HG03097 (cell line): Measurements from ENCODE around the gene DHX15.
"Not testable (repeated sequence)": the region's sequence is repeated elsewhere in the genome, so short reads cannot be mapped to it uniquely, and the experiment has no call there.

Experiments used
- ATAC-seq: cut with Tn5 transposase; IDR thresholded peaks from one replicate; pipeline ENCODE4 v1.9.1; 2021; ENCODE audit not compliant: unreplicated experiment, low FRiP score

The DHX15 gene

DNA sequence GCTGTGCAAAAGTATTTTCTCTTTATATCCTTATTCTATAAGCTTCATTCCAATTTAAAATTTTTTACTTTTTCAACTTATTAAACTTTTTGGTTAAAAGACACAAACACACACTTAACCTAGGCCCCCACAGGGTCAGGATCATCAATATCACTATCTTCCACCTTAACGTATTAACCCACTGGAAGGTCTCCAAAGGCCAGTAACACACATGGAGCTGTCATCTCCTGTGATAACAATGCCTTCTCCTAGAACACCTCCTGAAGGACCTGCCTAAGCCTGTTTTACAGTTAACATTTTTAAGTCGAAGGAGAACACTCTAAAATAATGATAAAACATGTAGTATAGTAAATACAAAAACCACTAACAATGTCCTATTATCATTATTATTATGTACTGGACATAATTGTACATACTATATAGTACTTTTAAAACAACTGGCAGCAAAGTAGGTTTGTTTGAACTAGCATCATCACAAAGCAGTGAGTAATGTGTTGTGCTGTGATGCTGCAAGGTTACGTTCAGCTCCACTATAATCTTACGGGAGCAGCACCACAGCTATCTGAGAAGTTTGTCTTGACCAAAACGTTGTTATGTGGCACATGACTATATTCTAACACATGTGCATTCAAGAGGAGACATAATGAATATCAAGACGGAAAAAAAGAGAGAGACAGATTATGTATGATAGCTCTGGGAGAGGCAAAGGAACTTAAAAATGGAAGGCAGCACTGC, 33.7 kb downstream of the DHX15 start:
- ATAC-seq: no peak

DNA sequence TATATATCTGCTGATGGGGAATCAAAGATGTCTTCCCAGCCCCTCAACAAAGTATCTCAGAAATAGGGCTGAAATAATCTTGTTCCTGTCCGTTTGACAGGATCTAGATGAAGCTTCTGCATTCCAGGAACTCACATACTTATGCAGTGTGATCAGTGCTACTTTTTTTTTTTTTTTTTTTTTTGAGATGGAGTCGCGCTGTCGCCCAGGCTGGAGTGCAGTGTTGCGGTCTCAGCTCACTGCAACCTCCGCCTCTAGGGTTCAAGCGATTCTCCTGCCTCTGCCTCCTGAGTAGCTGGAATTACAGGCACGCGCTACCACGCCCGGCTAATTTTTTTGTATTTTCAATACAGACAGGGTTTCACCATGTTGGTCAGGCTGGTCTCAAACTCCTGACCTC, 36.4 kb downstream of the DHX15 start:
- ATAC-seq: no peak

DNA sequence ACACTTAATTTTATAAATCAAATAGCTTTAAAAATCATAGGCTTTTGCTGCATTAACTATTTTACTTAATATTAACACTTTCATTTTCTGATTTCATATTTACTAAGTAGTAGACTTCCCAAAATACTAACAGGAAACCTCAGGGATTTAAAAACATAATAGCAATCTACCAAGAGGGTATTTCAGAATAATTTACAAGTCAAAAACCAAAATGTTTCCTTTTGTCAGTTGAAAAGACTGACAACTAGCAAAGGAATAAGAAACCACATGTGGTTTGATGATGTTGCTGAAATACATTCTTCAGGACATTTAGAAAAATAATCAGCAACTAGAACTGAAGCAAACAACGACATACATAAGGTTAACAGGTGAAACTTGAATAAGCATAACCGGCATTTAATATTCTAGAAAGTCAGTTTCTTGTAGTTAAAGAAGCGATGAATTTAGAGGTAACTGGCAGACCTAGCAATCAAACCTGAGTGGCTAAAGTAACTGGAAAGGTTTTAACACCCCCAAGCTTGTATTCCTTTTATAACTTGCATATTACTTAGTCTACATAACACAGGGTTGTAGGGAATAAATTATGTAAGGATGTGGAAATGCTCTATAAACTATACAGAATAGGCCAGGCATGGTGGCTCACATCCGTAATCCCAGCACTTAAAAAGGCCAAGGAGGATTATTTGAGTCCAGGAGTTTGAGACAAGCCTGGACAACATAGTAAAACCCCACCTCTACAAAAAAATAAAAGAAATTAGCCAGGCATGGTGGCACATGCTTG, 40.0 kb downstream of the DHX15 start:
- ATAC-seq: no peak

DNA sequence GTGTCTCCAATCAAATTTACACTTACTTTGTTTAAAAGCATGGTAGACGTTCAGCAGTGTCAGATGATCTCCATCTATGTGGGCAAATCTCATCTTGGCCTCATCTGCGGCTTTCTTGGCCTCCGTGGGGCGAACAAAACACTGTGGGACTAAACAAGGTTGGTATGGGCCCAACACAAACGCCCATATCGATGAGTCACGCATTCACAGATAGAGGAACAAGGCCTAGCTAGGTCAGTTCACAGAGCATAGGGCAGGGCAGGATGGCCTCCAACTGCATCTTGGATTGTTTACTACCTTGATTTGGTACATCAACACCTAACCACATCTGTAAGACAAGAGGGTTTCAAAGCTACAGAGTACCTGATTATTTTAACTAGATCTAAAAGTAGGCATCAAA, 47.3 kb downstream of the DHX15 start:
- ATAC-seq: no peak

DNA sequence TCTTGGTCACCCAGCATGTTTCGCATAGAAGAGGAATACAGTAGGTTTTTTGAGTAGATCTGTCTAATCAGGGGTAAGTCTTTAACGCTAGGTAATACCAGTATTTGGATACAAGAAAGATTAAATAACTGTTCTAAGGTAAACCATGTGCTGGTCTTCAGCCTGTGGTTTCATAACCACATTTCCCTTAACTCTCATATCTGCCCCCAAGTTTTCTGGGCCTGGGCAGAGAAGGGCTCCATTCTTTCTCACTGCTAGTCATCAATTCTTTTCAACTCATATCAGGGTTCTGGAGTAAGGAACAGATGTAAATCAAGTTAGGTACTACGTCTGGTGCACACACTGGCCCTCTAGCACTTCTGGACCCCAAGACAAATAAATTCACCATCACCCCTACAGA, 49.0 kb downstream of the DHX15 start:
- ATAC-seq: no peak

DNA sequence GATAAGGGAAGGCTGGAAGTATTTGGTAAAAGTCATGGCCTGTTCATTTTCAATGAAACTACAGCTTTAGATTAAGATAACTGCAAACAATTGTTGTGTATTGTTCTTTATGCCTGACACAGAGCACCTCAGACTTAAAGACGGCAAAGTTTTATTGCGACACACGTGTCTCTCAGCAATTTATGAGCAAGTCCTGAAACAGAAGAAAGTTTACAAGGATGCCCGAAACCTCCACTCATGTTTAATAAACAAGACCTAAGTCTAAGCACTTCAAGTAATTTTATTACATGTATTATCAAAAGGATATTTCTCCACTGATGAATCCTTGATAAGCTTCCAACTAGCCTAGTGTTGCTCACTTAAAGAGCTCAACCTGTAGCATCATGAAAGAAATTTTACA, 51.0 kb downstream of the DHX15 start:
- no peak for ATAC-seq

DNA sequence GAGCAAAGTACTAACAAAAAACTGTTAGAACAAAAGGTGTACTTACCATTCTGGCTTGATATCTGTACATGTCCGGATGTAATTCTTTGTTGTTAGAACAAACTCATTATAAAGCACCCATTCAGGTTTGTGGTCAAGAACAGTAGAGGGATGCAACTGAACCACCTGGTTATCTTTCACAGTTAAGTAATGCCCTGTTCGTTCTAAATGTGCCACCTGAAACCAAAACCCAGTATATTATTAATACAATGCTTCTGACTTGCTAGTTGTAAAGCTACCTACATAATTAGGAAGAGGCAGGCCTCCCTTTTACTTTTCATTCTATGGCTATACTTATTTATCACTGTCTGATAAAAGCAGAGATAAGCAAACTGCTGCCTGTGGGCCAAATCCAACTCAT, 54.8 kb downstream of the DHX15 start:
- peak; percentile 93 for ATAC-seq

DNA sequence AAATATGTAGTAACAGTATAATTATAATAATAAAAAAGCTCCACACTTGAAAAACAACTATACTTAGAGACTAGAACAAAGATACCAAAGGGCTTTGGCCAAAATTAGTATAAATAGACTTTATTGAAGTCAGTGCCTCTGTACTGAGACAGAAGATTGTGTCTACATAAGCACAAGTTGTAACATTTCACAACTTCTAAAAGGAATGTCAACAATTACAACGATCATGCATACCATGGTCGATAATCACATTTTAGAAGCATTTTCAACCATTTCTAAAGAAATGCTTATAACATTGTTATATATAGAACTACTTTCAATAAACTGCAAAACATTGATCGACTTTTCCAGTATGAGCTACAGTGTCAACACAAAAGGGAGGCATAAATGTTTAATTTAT, 57.0 kb downstream of the DHX15 start:
- no peak for ATAC-seq

DNA sequence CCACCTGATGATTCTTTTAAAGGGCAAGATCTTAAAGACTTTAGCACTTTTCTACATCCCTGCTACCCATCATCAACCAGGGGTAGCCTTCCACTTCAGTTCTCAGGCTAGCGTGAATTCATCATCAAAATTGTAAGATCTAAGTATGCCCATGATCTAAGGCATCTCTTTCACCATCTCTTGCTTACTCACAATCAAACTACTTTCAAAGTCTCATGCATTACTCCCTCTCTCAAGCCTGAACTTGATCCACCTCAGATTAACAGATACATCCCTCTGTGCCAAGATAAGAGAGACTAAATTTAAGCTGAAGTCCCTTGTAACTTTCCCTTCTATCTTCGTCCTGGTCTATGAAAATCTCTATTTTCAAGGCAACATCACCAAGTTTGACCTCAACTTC, 62.8 kb downstream of the DHX15 start:
- no peak for ATAC-seq

DNA sequence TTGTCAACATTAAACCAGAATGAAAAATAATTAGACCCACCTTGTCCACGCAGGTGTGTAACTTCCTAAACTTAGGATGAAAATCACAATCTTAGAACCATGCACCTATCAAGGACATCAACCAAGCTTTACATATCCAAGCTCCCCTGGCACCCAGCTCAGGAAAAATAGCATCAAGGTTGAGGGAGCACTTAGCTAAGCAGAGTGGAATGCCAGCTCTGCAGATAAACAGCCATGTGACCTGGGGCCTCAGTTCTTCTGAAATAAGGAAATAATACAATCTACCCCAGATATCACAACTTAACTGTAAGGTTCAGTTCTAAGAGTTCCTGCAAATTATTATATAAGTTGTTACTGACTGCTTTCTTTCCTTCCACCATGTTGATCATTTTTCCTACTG, 64.7 kb downstream of the DHX15 start:
- no peak for ATAC-seq

DNA sequence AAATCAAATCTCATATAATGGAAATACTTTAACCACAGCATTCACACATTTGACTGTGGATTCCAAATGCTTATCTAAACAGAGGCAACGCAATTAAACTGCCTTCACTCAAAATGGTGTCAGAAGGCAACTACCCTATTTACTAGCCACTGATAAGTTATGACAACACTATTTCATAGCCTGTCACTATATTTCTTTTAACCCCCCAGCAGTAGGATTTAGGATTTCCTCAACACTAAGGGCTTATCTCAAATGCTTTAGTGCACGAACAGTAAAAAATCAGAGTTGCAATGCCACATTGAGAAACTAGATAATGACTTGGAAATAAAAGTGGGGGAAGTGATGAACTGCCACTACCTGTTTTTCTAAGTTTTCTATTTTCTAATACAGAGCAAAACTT, 66.7 kb downstream of the DHX15 start:
- ATAC-seq: no peak

DNA sequence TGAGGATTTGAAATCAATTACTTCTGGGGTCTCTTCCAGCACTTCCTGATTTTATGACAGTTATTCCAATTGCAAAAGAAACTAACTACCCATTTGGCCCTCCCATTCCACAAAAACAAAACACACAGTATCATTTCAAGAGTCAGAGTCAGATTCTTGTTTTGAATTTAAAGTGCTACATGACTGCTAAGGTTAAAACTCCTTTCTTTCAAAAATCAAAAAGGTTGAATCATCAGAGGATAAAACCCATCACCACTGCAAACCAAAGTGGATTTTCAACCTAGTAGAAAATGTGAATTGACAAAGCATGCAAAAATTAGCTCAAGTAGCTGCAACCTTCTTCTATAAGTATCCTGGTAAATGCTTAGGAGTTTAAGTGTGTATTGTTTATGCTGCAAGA, 67.4 kb downstream of the DHX15 start:
- no peak for ATAC-seq

DNA sequence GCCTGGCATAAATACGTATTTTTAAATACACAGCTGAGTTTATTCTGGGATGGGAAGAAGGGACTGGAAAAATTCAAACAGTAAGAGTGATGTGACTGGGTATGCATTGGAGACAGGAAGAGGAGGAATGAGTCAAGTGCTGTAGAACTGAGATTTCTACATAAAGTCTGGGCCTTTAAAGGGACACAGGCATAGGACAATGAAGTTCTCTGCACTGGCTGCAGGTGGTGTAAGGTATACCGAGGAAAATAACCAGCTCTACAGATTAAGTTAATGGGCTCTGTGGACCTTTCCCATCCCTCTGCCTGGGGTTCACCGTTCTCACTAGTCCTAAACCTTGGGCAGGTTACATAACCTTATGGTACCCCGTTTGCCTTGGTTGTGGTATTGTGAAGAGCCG, 68.7 kb downstream of the DHX15 start:
- ATAC-seq: no peak

DNA sequence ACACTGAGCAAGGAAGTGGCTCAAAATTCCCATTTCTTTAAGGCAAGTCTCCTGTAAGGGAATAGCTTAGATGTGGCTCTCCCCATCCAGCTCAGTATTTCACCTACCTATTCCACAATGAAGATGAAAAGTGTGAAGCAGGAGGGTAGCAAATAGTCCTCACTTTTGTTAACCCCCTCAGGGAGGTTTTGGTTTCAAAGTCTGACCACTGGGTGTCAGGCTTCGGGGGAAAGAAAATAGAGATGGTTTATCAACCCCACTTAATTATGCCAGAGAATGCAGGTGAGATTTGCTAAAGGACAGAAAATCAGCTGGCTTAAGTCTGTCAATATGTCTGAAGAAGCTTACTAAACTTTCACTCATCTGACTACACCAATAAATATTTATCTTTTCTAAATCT, 69.5 kb downstream of the DHX15 start:
- ATAC-seq: no peak

DNA sequence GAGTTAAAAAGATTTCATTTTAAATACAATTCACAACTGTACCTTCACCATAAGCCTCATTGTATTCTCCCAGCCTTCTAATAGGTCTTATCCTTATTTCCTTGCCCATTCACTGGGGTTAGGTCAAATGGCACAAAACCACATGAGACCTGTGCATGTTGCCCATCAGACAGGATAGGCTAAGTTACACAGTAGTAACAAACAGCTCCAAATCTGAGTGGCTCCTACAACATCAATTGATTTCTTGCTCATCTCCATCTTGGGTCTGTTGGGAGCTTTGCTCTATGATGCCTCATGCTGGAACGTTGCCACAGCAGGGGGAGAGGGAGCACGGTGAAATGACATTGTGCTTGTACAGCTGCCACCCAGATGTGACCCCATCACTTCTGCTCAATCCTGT, 70.6 kb downstream of the DHX15 start:
- no peak for ATAC-seq

DNA sequence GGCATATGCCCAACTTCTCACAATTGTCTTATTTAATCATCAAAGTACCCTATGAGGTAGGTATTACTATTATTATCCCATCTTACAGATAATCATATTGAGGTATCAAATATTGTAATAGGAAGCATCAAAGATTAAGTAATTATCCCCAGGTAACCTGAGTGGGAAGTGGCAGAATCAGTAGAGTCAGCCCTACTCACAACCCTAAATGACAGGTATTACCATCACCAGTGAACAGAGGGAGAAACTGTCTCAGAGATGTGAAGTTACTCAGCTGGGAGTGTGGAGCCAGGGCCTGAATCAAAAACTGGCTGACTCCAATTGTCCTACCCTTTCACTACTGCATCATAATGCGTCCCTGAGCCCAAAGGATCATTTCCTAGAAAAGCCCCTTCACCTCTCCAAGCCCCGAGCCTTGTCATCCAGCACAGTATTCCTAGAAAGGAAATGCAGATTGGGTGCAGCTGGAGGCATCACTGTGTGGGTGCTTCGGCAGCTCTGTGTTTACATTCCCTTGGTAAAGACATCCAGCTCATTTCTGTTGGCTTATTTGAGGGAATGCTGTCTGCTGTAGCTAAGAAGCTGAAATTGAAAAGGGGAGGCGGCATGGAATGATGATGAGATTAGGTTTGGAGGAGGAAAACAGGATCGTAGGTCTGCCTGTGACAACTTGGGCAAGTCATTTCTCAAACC, 72.8 kb downstream of the DHX15 start:
- ATAC-seq: no peak

DNA sequence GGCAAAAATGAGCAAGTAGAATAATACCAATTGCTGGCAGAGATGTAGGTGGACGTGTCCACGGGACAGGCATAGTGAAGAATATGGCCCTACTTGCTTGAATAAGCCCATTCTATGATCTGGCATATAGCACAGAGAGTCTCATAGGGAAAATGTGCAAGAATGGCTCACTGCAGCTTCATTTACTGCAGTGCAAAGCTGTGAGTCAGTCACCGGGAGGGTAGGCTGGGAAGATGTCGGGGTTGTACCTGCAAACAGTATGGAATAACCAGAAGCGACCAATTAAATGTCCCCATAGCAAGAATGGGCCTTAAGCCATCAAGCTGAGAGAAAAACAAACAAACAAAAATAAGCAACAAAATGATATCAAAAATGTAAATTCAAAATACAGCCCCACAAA, 74.3 kb downstream of the DHX15 start:
- no peak for ATAC-seq

DNA sequence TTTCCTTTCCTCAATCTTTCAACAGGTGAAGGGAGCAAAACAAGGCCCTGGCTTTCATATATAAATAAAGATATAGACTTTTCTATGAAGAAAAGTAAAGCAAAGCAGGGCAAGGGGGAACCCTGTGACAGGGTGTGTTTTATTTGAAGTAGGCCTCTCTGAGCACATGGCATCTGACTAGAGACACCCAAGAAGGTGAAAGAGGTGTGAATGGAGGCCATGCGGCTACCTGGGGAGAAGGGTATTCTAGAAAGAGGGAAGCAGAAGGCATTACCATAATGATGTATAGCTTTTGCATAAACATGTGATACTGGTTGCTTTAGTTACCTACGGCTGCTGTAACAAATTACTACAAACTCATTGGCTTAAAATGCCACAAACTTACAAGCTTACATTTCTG, 75.8 kb downstream of the DHX15 start:
- ATAC-seq: no peak

DNA sequence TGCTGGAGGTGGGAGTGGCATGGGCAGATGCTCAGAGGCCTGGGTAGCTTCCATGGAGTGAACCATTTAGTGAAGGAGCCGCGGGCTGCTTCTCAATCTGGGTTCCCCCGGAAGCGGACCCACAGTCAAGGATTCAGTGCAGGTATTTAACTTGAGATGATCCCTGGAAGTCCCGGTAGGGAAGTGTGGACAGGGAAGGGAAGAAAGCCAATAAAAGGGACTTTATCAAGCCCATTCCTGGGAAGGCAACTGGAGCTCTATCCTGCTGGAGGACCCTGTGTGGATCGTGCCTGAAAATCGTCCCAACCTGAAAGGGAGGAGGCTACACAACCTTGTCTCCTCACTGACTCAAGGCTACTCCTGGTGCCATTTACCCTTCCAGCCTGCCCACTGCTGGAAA, 76.9 kb downstream of the DHX15 start:
- ATAC-seq: no peak

DNA sequence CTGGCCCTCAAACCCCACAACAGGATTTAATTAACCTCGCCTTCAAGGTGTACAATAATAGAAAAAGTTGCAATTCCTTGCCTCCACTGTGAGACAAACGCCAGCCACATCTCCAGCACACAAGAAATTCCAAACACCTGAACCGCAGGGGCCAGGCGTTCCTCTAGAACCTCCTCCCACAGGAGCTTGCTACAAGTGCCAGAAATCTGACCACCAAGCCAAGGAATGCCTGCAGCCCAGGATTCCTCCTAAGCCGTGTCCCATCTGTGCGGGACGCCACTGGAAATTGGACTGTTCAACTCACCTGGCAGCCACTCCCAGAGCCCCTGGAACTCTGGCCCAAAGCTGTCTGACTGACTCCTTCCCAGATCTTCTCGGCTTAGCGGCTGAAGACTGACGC, 81.3 kb downstream of the DHX15 start:
- not testable (repeated sequence) for ATAC-seq

DNA sequence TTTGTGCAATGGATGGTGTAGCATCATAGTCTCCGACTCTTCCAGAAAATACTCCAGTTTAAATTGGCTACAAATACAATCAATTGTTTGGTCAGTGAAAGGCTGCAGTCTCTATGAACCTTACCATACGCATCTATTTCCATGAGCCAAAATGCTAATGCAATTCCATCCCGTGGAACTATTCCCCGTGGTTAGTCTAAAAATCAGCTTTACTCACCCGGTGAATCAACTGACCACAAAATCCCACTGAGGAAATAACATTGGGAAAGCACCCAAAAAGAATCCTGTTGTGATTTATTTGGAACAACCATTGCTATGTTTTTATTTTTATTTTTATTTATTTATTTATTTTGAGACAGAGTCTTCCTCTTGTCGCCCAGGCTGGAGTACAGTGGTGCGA, 87.1 kb downstream of the DHX15 start:
- ATAC-seq: no peak

DNA sequence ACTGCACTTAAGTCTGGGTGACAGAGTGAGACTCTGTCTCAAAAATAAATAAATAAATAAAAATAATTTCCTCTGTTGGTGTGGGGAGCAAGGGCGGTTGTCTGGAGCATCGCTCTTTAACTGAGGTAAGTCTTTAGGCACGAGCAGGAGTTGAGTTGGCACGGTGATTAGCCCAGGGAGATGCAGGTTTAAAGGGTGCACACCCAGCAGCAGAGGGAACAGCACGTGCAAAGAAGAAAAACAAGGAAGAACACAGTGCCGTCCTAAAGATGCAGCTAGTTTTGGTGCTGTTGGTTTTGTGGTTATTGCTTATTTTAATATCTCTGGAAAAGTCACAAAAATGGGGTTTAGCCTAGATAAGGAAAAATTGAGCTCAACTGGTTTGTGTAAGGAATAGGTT, 87.8 kb downstream of the DHX15 start:
- no peak for ATAC-seq
